Neuronal stem cell (in vitro differentiated cells): ENCODE results near the gene ANXA1.

Experiments used
- DNase-seq: peaks from one replicate; pipeline ENCODE4 v3.0.0-alpha.2; 2013; ENCODE audit warnings: low spot score
- H2AFZ ChIP-seq: one replicate; pipeline ENCODE4 v1.6.1; 2013; ENCODE audit warnings: mild to moderate bottlenecking, low read length, inconsistent platforms
- H2AK5ac ChIP-seq: 2 replicates; pipeline ENCODE4 v1.6.1; 2013; ENCODE audit warnings: low read depth, mild to moderate bottlenecking, inconsistent platforms, low read length, moderate library complexity, mixed read lengths
- H2BK120ac ChIP-seq: 2 replicates; pipeline ENCODE4 v1.6.1; 2013; ENCODE audit warnings: low read depth, mild to moderate bottlenecking, inconsistent platforms, low read length, moderate library complexity, mixed read lengths
- H2BK12ac ChIP-seq: one replicate; pipeline ENCODE4 v1.6.1; 2013; ENCODE audit warnings: low read length, inconsistent platforms
- H2BK15ac ChIP-seq: 2 replicates; pipeline ENCODE4 v1.6.1; 2013; ENCODE audit warnings: mild to moderate bottlenecking, low read length, inconsistent platforms, mixed read lengths
- H2BK5ac ChIP-seq: one replicate; pipeline ENCODE4 v1.6.1; 2013; ENCODE audit warnings: inconsistent platforms, mild to moderate bottlenecking, low read length, moderate library complexity
- H3K14ac ChIP-seq: one replicate; pipeline ENCODE4 v1.6.1; 2013; ENCODE audit warnings: low read length, inconsistent platforms
- H3K18ac ChIP-seq: 2 replicates; pipeline ENCODE4 v1.6.1; 2013; ENCODE audit warnings: low read length, inconsistent platforms
- H3K23ac ChIP-seq: 2 replicates; pipeline ENCODE4 v1.6.1; 2013; ENCODE audit warnings: low read depth, mild to moderate bottlenecking, mixed read lengths, low read length, inconsistent platforms; ENCODE audit not compliant: poor library complexity
- H3K27ac ChIP-seq: replicated peaks from 3 replicates; pipeline ENCODE4 v1.5.1; 2013; ENCODE audit warnings: low read length, inconsistent platforms
- H3K27me3 ChIP-seq, 3 experiments: 2 replicates each; pipeline ENCODE4 v1.6.1; 2013; ENCODE audit warnings: low read length in 3 of 3, mild to moderate bottlenecking in 2 of 3, inconsistent platforms in 1 of 3, low read depth in 1 of 3, mixed read lengths in 1 of 3, moderate library complexity in 1 of 3; ENCODE audit not compliant: control insufficient read depth in 3 of 3, insufficient read depth in 3 of 3
- H3K36me3 ChIP-seq, 2 donors: replicated peaks in 1 of 2; 2 replicates each; pipeline ENCODE4 v1.6.1; 2013; ENCODE audit warnings: low read length in 2 of 2; ENCODE audit not compliant: control insufficient read depth in 2 of 2, insufficient read depth in 2 of 2
- H3K4ac ChIP-seq: 2 replicates; pipeline ENCODE4 v1.6.1; 2013; ENCODE audit warnings: inconsistent platforms, mild to moderate bottlenecking, low read length, moderate library complexity
- H3K4me1 ChIP-seq, 2 donors: 1 replicate in 1 of 2; 2 replicates in 1 of 2; pipeline ENCODE4 v1.6.1; 2013; ENCODE audit warnings: low read length in 2 of 2, low read depth in 1 of 2; ENCODE audit not compliant: control insufficient read depth in 2 of 2, insufficient read depth in 1 of 2
- H3K4me2 ChIP-seq: one replicate; pipeline ENCODE4 v1.6.1; 2013; ENCODE audit warnings: mild to moderate bottlenecking, low read length, inconsistent platforms; ENCODE audit not compliant: insufficient read depth, poor library complexity, severe bottlenecking
- H3K4me3 ChIP-seq, 2 donors: 2 replicates each; pipeline ENCODE4 v1.5.1; 2013; ENCODE audit warnings: low read length in 2 of 2, mild to moderate bottlenecking in 2 of 2, inconsistent platforms in 1 of 2, moderate library complexity in 1 of 2
- H3K79me1 ChIP-seq: one replicate; pipeline ENCODE4 v1.6.1; 2013; ENCODE audit warnings: low read depth, mild to moderate bottlenecking, inconsistent platforms, low read length, moderate library complexity
- H3K9ac ChIP-seq: one replicate; pipeline ENCODE4 v1.6.1; 2013; ENCODE audit warnings: mild to moderate bottlenecking, low read depth, low read length, inconsistent platforms; ENCODE audit not compliant: poor library complexity
- H3K9me3 ChIP-seq, 2 donors: replicated peaks in 1 of 2; 2 replicates each; pipeline versions ENCODE3 to v1.6.1; 2013; ENCODE audit warnings: low read length in 2 of 2, mild to moderate bottlenecking in 2 of 2, inconsistent platforms in 1 of 2, low read depth in 1 of 2, mixed read lengths in 1 of 2, moderate library complexity in 1 of 2; ENCODE audit not compliant: control insufficient read depth in 2 of 2, insufficient read depth in 1 of 2
- H4K8ac ChIP-seq: one replicate; pipeline ENCODE4 v1.6.1; 2013; ENCODE audit warnings: low read depth, mild to moderate bottlenecking, inconsistent platforms, low read length, moderate library complexity
- H4K91ac ChIP-seq: one replicate; pipeline ENCODE4 v1.6.1; 2013; ENCODE audit warnings: low read length, low read depth, mild to moderate bottlenecking, inconsistent platforms; ENCODE audit not compliant: poor library complexity
- WGBS, 2 donors: extraction: QIAGEN DNeasy Blood & Tissue Kit; methylation state at CpG; one replicate each; pipeline ENCODE4 v1.1.7; 2013; ENCODE audit warnings: missing lambda C conversion rate in 2 of 2, mixed read lengths in 1 of 2; ENCODE audit not compliant: insufficient read length in 2 of 2, insufficient replicate concordance in 1 of 2; ENCODE audit errors: extremely low coverage in 2 of 2; 5-methylcytosine and 5-hydroxymethylcytosine counted together

Gene ANXA1

GRCh38 chr9:73199886-73200285 lies 48.2 kb downstream of the ANXA1 start:
- H3K14ac ChIP-seq = no peak overlapping the region

GRCh38 chr9:73200694-73201452 lies 49.2 kb downstream of the ANXA1 start:
- H3K23ac ChIP-seq = no peak overlapping the region
- H3K27me3 ChIP-seq = no peaks in the 10 kb centered on the region
- no peak overlapping the region for H4K8ac ChIP-seq
- peak overlapping the region; percentile 46 for H2AFZ ChIP-seq
- no peak overlapping the region for H2BK120ac ChIP-seq
- H3K4me3 ChIP-seq = no peak overlapping the region
- no peak overlapping the region for H2BK15ac ChIP-seq
- DNase-seq = peak; percentile 9
- H3K4me2 ChIP-seq = no peak overlapping the region
- H3K4me1 ChIP-seq = no peaks in the 10 kb centered on the region
- no peak overlapping the region for H2AK5ac ChIP-seq
- no peak overlapping the region for H2BK5ac ChIP-seq
- no peak overlapping the region for H3K14ac ChIP-seq
- no peak overlapping the region for H4K91ac ChIP-seq
- no peaks in the 10 kb centered on the region for H3K9me3 ChIP-seq
- H3K36me3 ChIP-seq = no peaks in the 10 kb centered on the region
- no peak overlapping the region for H3K18ac ChIP-seq
- no CpG with 5 or more reads among the region's 9 CpGs for WGBS, 2 donors
- H3K79me1 ChIP-seq = no peaks in the 10 kb centered on the region
- H3K4ac ChIP-seq = no peak overlapping the region
- no peak overlapping the region for H2BK12ac ChIP-seq
- H3K9ac ChIP-seq = no peak overlapping the region
- no peak overlapping the region for H3K27ac ChIP-seq

More at GRCh38 chr9:73199886-73200285, 48.2 kb downstream of the ANXA1 start:
- Histone ChIP-seq H3K9ac (no peak overlapping the region), H3K4me2 (no peak overlapping the region), H4K8ac (no peak overlapping the region), H3K23ac (no peak overlapping the region), H3K27me3 (no peaks in the 10 kb centered on the region), H2AFZ (no peak overlapping the region), H3K27ac (no peak overlapping the region), H2BK12ac (no peak overlapping the region), H3K4me1 (no peaks in the 10 kb centered on the region), H3K18ac (no peak overlapping the region), H3K79me1 (no peaks in the 10 kb centered on the region), H3K4ac (no peak overlapping the region), H3K36me3 (no peaks in the 10 kb centered on the region), H2BK5ac (no peak overlapping the region), H2BK15ac (no peak overlapping the region), H3K9me3 (no peaks in the 10 kb centered on the region), H2BK120ac (no peak overlapping the region), H2AK5ac (no peak overlapping the region), H4K91ac (no peak overlapping the region), H3K4me3 (no peak overlapping the region)
- no peak for DNase-seq
- no CpG with 5 or more reads among the region's 10 CpGs for WGBS, 2 donors

- Histone ChIP-seq H3K79me1 (no peaks in the 10 kb centered on the region), H2BK15ac (no peak overlapping the region), H4K91ac (no peak overlapping the region), H2BK120ac (no peak overlapping the region), H3K14ac (no peak overlapping the region), H3K4me2 (no peak overlapping the region), H4K8ac (no peak overlapping the region), H3K9ac (no peak overlapping the region), H3K36me3 (no peaks in the 10 kb centered on the region), H3K4ac (no peak overlapping the region), H2AFZ (no peak overlapping the region), H3K4me1 (no peaks in the 10 kb centered on the region), H2AK5ac (no peak overlapping the region), H3K9me3 (no peaks in the 10 kb centered on the region), H3K23ac (no peak overlapping the region), H3K27ac (no peak overlapping the region), H2BK12ac (no peak overlapping the region), H3K27me3 (no peaks in the 10 kb centered on the region), H3K4me3 (no peak overlapping the region), H3K18ac (no peak overlapping the region), H2BK5ac (no peak overlapping the region)
- no CpG with 5 or more reads among the region's 1 CpG for WGBS, 2 donors
- no peak for DNase-seq
Observed at GRCh38 chr9:73202980-73203379, 51.3 kb downstream of the ANXA1 start.

- Histone ChIP-seq H3K18ac (no peak overlapping the region), H3K27ac (no peak overlapping the region), H3K36me3 (no peaks in the 10 kb centered on the region), H3K4ac (no peak overlapping the region), H3K9me3 (no peaks in the 10 kb centered on the region), H3K4me1 (no peaks in the 10 kb centered on the region), H4K91ac (no peak overlapping the region), H3K79me1 (no peaks in the 10 kb centered on the region), H2BK120ac (no peak overlapping the region), H3K4me3 (no peak overlapping the region), H2BK5ac (no peak overlapping the region), H2AFZ (no peak overlapping the region), H3K27me3 (no peaks in the 10 kb centered on the region), H3K23ac (no peak overlapping the region), H3K4me2 (no peak overlapping the region), H2BK15ac (no peak overlapping the region), H2BK12ac (no peak overlapping the region), H4K8ac (no peak overlapping the region), H2AK5ac (no peak overlapping the region), H3K14ac (no peak overlapping the region), H3K9ac (no peak overlapping the region)
- no CpG with 5 or more reads among the region's 4 CpGs for WGBS, 2 donors
- DNase-seq = no peak
Observed at GRCh38 chr9:73204936-73205335, 53.3 kb downstream of the ANXA1 start.
